ENCODE results near the gene RGMB. TPM values are rescaled to one million over a fixed set of nuclear protein-coding genes. Genes with fewer than 3 reads are reported as not detected.

Gene RGMB
- total RNA-seq, 1 donor from 2014 or later, result 0.22 TPM

DNA sequence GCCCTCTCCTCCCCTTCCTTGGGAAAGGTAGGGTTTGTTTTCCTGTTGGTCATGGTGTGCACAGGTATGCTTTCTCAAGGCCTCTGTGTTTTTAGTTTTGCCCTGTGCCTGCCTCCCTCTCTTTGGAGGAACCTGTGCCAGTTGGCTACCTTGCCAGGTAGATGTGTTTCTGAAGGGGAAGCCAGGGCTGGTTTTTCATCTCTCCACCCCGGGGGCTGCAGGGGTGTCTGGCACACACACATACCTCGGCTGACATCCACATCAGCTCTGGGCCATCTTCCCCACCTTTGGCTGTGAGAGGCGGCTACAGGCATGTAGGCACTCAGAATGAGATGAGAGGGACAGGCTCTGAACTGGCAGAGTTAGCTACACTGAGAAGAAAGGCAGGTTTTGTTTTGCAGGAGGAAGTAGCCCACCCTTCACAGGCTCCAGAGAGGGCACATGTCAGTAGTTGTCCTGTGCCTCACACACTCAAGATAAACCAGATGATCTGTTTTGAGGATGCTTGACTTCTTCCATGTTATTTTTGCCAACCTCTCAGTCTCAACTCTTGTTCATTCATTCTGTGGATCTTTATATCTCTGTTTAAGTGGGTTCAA, 9.7 kb downstream of the RGMB start:
- intact Hi-C loops (cut with micrococcal nuclease), result no loop called here

DNA sequence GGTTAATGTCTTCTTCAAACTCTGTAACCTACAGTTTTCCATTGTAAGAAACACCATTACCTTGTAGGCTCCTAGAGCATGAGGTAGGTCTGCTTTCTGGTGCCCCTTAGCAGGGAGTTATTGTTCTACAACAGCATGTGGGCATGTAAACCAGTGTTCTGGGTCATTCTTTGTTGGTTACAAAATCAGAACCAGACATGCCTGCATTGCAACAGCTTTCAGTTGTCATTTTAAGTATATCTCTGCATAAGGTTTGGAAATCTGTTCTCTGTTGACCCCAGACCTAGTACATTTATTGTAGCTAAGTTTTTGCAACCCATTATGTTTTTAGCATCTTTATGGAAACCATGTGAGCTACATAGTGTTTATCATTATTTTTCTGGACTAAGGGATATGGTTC, 10.9 kb downstream of the RGMB start:
- intact Hi-C loops (cut with micrococcal nuclease), result no loop called here

DNA sequence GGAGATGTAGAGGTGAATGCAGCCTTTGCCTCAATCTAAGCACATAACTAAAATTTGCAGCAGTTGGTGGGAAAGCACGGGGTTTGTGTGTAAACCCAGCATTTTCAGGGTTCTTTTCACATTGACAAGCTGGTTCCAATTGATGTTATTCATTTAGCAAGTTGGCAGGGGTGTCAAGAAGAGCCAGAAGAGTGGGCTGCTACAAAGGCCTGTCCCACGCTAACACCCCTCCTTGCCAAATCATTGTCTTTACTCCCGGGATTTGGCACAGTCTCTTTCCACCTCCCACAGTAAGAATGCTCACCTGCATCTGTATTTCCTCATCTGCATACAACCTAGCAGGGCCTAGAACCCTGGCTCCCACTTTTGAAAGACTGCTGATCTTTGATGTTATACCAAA, 11.8 kb downstream of the RGMB start:
- intact Hi-C loops (cut with micrococcal nuclease), result no loop called here

DNA sequence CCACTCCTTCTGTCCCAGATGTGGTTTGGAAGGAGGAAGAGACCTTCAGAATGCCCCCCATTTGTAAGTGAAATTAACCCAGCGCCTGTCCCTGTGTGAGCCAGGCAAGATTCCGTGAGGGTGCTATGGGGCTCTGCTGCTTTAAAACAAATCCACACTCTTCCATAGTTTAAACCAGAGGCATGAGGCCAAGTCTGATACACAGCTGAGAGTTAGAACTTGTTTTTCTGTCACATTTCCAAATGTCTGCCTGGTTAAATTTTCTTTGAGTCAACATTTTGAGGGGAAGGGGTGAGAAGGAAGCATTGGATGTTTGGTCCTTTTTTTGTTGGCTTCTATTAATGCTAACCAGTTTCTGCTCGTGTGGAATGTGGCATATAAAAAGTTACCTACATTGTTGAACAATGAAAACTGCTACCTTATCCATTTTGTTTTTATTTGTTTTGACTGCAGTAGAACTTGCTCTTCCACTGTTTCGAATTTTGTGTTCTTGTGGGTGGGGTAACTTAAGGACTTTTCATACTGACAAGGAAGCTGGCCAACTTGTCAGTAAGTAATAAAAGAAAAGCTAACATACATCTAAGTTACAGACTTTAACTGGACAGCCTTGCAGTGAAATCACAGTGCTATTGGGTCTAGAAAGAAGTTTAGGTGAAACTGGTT, 12.9 kb downstream of the RGMB start:
- intact Hi-C loops (cut with micrococcal nuclease), result no loop called here

DNA sequence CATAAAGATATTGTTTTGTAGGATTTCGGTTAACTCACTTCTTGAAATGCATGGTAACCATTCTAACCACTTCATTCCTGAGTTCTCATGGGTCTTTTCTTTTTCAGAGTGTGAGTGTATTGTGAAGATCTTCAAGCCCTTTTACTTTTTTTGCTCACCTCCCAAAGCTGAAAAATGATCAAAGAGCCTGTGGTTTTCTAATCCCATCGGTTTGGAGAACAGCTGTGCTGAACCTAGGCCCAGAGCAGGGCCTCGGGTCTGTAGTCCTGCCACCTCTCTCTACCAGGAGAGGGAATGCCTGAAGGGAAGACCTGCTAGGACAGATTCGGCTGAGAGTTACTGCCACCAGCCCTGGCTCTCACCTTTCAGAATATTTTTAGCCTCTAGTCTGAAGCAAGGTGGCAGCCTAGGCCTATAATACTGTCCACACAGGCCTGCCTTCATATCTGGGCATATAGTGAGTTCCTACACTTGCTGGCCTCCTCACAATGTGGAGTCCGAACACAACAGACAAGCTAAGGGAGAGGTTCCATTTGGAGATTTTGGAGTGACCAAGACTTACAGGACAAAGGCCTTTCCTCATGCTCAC, 13.8 kb downstream of the RGMB start:
- intact Hi-C loops (cut with micrococcal nuclease), result no loop called here

DNA sequence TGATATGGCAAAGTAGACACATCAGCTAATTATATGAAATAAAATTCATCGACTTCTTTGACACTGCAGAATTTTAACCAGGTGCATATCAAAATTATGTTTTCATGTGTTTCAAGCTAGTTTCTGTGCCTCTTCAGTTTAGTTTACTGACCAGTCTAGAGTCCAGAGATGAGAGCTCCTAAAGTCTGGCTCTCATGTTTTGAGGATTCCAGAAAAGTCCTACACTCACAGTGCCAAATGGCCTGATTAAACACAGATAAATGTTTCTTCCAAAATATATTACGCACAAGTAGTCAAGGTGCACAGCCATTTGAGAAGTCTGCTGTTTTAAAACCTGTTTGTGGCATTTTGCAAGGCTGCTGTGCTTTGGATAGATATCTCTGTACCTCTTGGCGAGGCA, 15.6 kb downstream of the RGMB start:
- intact Hi-C loops (cut with micrococcal nuclease), result no loop called here

DNA sequence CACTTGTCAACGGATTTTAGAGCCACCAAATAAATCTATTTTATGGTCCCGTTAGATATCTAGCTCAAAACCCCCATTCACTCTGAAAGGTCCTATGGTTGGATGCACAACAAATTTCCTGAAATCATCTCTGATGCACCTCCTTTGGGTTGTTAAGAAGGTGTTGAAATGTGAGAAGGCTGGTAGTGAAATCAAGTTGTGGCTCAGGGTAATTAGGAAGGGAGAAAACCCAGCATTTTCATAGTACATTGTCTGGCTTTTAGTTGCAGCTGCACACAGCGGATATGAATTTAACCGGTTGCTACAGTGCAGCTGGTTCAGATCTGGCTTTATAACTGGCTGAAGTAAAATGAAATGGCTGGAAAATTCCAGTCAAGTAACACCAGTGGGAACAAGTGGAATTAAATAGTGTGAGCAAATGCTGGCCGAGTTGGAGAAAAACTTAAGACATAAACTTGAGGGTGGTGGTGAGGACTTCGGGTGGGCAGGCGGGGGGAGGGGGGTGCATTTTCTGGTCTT, 17.6 kb downstream of the RGMB start:
- intact Hi-C loops (cut with micrococcal nuclease), result no loop called here

DNA sequence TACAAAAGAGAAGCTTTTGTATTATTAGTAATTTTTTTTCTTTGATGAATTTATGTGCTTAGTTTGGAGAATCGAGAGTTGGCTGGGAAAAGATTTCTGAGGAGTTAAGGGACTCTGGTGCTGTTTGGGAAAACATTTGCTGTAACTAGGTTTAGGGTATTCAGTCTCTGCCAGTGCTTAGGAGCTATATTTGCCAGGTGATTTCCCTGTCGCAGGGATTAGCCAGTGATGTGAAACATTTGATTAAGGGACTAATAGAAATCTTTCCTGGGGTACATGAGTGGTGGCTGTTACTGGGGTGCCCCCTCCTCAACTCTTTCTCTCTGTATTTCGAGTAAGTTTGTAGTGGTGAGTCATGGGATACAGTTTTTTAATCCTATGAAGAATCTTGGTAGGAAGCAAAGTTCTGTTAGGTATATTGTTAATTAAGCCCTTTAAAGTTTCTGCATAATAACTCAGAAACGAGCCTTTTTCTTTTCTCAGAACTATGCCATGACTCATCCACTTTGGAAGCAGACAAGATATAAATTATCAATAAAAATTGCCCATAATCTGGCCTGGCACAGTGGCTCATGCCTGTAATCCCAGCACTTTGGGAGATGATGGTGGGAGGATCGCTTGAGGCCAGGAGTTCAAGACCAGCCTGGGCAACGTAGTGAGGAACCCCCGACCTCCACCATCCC, 18.6 kb downstream of the RGMB start:
- intact Hi-C loops (cut with micrococcal nuclease), result no loop called here

DNA sequence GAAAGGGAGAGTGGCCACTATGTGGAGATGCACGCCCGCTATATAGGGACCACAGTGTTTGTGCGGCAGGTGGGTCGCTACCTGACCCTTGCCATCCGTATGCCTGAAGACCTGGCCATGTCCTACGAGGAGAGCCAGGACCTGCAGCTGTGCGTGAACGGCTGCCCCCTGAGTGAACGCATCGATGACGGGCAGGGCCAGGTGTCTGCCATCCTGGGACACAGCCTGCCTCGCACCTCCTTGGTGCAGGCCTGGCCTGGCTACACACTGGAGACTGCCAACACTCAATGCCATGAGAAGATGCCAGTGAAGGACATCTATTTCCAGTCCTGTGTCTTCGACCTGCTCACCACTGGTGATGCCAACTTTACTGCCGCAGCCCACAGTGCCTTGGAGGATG, 19.8 kb downstream of the RGMB start:
- intact Hi-C loops (cut with micrococcal nuclease), result no loop called here

DNA sequence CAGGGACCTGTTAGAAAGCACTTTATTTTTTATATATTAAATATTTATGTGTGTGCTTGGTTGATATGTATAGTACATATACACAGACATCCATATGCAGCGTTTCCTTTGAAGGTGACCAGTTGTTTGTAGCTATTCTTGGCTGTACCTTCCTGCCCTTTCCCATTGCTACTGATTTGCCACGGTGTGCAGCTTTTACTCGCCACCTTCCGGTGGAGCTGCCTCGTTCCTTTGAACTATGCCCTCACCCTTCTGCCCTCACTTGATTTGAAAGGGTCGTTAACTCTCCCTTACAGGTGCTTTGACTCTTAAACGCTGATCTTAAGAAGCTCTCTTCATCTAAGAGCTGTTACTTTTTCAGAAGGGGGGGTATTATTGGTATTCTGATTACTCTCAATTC, 20.5 kb downstream of the RGMB start:
- intact Hi-C loops (cut with micrococcal nuclease), result no loop called here

DNA sequence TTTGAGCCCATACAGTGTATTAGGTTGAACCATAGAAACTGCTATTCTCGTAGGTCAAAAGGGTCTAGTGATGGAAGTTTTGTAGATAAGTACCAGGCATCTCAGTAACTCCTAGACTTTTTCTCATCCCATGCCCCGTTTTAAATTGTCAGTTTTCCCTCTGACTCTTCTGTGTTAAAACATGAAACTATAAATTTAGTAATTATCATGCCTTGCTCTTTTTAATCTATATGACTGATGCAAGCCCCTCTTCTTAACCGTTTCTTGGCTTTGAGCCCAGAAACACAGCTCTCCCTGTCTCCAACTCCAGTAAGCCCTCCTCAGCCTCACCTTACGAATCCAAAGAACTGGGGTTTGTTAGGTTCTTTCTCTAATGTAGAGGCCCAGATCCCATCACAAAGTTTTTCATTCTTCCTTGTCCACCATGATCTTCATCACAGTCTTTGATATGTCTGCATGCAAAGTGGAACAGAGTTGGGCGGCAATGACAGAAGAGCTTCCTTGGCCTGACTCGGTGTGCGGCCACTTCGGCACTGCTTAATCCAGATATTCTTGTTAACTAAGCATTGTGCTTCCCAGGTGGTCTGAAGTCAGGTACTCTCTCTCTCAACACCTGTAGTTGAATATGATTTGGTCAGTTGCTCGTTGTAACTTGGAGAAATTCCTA, 21.1 kb downstream of the RGMB start:
- intact Hi-C loops (cut with micrococcal nuclease), result no loop called here

DNA sequence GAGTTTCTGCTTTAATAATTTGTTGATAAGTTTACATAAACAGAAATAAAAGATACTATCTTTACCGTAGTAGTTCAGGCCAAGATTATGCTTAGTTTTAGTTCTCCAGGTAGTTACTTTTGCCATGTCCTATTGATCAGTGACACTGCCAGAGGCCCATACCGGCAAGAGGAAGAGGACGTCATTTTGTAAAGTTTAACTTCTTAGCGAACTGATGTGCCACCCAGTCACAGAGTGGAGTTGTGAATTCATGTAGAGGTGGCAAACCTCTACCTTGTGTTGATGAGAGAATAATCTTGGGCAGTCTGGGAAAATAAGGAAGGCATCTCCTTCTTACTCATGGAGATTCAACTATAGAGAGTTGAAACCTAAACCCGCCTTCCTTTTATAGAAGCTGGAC, 21.8 kb downstream of the RGMB start:
- intact Hi-C loops (cut with micrococcal nuclease), result no loop called here

DNA sequence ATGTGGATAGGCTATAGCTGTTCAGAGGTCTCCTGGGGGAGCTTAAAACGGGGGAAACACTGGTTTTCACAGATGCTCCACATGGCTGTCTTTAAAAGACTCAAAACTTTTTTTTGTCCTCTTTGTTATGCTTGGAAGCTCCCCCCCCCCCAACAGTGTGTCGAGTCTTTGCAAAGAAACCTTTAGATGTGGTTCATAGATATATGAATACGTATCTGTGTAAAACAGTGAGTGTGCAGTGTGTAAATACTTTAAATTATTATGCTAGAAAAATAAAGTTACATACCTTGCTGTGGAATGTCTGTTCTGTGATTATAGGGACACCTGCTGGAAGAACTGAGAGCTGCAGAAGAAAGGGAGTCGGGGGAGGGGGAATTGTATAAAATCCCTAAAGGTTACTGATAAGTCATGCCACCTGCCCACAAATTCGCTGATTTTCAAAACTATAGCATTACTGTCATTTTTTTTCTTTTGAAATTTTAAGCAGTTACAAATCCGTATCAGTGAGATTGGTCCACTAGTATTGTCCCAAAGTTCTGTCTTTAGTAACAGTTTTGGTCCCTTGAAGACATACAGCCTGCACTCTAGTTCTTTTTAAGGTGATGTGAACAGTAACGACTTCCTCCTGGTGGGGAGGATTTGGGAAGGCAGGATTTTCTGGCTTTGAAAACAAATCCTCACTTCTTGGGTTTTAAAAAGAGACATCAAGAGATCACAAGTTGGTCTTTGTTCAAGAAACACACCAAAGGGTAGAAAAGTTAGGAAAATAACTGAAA, 22.9 kb downstream of the RGMB start:
- intact Hi-C loops (cut with micrococcal nuclease), result loop anchor here (1.0 kb wide), 3 partner anchors 25 to 1565 kb away; no protein-coding TSS in a partner anchor

DNA sequence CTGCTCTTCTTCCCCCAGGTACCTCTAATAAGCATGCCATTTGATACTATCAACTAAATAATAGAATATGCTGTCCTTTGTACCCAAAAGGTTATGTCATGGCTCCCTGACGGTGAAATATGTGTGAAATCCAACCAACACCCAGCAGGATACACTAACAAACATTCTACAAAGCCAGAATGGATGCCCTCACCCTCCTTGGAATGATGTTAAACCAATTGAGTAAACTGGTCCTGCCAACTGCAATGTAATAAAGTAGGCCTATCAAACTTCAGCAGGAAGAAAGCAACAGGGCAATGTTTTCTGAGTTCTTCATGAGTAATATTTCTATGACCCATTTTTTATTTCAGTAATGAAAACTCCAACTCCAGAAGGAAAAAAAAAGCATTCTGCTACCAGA, 24.9 kb downstream of the RGMB start:
- intact Hi-C loops (cut with micrococcal nuclease), result no loop called here

DNA sequence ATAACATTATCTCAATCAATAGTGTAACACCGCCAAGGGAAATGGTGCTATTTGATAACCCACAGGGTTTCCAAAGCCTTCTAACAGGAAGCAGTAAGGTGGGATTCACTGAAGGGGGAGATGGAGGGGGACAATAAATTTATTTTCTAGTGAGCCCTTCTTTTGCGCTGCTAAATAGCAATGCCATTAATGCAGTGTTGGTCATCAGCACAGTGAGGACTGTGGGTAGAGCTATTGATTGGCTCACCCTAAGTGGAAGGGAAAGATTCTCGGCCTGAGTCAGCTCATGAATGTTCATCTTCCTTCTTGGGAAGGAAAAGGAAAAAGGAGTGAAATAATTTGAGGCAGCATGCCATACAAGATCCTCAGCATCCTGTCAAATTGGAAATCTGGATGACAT, 25.4 kb downstream of the RGMB start:
- intact Hi-C loops (cut with micrococcal nuclease), result no loop called here

DNA sequence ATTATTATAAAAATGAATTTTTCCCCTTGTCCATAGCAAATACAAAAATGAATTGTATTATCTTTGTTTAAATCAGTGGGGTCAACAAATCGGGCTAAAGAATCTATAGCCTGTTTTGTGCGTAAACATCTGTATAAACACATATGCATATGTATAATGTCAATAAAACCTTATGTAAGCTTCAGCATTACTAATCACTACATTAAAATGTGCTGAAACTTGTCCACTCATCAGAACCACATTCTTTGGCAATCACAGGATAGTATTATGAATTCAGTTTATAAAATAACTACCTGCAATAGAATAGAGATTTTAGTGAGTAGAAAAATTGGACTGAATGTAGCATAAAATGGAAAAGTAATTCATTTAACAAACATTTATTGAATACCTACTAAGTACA, 30.6 kb downstream of the RGMB start:
- intact Hi-C loops (cut with micrococcal nuclease), result no loop called here

DNA sequence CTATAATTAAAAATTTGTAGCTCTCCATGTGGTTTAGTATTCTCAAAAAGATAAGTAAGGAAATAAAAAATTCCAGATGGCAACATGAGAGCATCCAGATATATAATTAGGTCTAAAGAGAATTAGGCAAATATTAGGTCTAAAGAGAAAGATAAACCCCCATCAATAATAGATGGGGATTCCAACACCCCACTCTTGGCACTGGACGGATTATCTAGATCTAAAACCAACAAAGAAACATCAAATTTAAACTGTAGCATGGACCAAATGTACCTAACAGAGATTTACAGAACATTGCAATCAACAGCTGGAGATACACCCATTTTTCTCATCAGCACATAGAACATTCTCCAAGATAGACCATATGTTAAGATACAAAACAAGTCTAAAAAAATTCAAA, 31.6 kb downstream of the RGMB start:
- intact Hi-C loops (cut with micrococcal nuclease), result no loop called here

DNA sequence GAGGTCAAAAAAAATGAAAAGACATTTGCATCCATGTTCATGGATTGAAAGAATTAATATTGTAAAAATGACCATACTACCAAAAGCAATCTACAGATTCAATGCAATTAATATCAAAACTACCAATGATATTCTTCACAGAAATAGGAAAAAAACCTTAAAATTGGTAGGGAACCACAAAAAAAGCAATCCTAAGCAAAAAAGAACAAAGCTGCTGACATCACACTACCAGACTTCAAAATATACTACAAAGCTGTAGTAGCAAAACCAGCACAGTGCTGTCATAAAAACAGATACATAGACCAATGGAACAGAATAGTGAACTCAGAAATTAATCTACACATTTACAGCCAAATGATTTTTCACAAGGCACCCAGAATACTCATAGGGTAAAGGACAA, 34.3 kb downstream of the RGMB start:
- intact Hi-C loops (cut with micrococcal nuclease), result no loop called here

DNA sequence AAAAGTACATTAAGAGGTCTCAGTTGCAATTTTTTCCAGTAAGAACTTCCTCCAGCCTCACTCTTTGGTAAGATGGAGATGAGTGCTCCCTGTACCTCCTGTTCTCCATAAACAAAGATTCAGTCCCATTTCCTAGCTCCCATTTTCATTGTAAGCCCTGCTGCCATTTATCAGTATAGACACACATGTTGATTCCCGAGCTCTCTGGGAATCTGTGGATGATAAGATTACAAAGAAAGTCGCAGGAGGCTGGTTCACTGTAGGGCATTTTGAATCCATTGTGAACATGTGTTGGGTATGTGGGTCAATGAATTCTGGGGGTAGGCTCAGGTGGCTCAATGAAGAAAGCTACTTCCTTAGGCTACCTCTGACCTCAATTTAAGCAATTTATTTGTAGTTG, 36.7 kb downstream of the RGMB start:
- intact Hi-C loops (cut with micrococcal nuclease), result no loop called here

DNA sequence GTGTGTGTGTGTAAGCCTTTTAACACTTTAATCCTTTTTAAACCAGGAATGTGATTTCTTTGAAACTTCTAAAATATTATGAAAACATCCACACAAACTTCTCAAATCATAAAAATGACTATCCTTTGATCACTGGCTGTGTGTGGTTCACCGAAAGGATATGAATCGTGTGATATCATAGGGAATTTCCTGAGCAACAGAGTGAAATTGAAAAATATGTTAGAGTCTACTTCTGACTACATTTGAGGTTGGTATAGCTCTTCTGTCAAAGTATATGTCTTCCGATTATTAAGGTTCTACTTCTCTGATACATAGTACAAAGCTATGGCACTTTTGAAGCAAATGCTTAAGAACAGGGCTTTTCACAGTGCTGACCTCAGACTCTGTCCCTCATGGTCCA, 40.3 kb downstream of the RGMB start:
- intact Hi-C loops (cut with micrococcal nuclease), result no loop called here

All from T-helper 1 cell treated with Interleukin-12 subunit alpha and Interleukin-12 subunit beta and Interleukin-4 antibody, amounts not matched to agents 30 ng/mL and 1 ng/mL, for 36 hours (primary cell).